ENCODE data around the gene BICDL2.
"Not testable (repeated sequence)": the region's sequence is repeated elsewhere in the genome, so short reads cannot be mapped to it uniquely, and the experiment has no call there.

The BICDL2 gene, protein sequence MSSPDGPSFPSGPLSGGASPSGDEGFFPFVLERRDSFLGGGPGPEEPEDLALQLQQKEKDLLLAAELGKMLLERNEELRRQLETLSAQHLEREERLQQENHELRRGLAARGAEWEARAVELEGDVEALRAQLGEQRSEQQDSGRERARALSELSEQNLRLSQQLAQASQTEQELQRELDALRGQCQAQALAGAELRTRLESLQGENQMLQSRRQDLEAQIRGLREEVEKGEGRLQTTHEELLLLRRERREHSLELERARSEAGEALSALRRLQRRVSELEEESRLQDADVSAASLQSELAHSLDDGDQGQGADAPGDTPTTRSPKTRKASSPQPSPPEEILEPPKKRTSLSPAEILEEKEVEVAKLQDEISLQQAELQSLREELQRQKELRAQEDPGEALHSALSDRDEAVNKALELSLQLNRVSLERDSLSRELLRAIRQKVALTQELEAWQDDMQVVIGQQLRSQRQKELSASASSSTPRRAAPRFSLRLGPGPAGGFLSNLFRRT

DNA sequence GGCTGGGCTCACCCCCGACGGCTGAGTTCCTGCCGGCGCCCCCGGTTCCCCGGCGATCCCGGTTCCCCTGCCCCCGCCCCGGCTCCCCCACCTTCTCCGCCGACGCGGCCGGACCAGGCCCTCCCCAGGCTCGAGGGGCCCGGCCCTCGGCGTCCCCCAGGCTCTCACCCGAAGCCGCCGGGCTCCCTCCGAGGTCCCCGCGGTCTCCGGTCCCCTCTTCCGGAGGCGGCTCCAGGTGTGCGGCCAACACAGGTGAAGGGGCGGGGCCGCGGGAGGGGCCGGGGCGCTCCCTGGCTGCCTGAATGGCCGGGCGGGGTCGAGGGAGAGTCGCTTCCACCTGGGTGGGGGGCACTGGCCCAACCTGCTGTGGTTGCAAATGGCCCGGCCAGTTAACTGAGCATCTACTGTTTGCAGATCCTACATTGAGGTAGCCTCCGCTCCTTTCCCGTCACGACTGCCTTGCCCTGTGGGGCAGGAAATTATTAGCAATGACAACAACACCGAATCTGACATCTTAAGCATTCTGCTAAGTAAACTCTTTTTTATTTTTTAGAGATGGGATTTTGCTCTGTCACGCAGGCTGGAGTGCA lies at the start of gene BICDL2:
Gene BICDL2, minus strand, starts transcription at position 219 of the 590 bp plus-strand sequence. CDS start 1,448 bp downstream, outside the sequence.
- Histone ChIP-seq H3K4me3 (ENCODE audit: low read length) (no peak within 1 kb of the TSS), H3K27me3 (replicated peaks; ENCODE audit: control insufficient read depth, insufficient read depth, low read length) (peaks cover 64% of the 10 kb centered on the region), H3K9ac (ENCODE audit: low read length) (no peak within 1 kb of the TSS), H3K4me1 (ENCODE audit: control insufficient read depth, insufficient read depth, low read length) (no peaks in the 10 kb centered on the region), H3K9me3 (ENCODE audit: control insufficient read depth, low read length) (no peaks in the 10 kb centered on the region), H3K36me3 (ENCODE audit: control insufficient read depth, insufficient read depth, low read length, severe bottlenecking) (no peaks in the 10 kb centered on the region)
- no peak for DNase-seq (ENCODE audit: low read depth)

DNA sequence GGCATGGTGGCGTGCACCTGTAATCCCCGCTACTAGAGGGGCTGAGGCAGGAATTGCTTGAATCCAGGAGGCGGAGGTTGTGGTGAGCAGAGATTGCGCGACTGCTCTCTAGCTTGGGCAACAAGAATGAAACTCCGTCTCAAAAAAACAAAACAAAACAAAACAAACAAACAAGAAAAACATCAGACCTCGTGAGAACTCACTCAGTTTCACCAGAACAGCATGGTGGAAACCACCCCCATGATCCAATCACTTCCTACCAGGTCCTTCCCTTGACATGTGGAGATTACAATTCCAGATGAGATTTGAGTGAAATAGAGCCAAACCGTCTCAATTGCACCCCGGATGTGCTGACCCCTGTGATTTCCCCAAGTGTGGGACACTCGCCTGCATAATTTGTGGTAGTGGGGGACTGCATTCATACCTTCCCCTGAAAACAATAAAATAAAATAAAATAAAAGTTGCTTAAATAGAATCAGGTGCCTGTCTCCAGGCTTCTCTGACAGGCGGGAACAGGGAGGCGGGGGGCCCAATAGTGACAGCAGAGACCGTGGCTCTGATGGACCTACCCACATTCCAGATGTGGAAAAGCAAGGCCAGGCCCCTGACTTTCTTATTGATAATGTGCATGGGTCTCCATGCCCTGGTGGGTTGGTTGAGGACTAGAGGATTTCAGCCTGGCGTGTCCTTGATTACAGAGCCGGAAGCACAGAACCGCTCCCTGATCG lies 49.3 kb upstream of the BICDL2 start:
- Histone ChIP-seq H3K4me1 (ENCODE audit: control insufficient read depth, insufficient read depth, low read length) (no peaks in the 10 kb centered on the region), H3K9me3 (ENCODE audit: control insufficient read depth, low read length) (no peaks in the 10 kb centered on the region), H3K9ac (ENCODE audit: low read length) (no peak overlapping the region)

DNA sequence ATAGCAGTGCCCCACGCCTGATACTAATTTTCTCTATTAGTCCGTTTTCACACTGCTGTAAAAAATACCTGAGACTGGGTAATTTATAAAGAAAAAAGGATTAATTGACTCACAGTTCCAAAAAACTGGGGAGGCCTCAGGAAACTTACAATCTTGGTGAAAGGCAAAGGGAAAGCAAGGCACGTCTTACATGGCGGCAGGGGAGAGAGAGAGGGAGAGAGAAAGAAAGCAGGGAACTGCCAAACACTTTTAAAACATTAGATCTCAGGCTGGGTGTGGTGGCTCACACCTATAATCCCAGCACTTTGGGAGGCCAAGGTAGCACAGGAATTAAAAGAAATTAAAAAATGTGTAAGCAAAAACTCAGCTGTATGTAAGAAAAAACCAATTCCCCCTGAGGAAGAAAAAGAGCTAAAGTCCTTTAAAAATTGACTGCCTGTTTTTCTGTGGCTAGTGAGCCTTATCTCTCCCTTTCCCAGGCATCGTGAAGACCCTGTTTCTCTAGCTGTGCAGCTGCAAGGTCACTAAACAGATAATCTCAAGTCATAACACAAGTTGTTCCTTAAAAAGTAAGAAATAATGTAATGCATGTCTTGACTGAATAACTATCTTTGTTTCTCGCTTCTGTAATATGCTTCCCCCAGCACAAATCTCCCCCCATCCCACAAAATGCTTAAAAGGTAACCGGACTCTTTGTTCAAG lies 48.4 kb upstream of the BICDL2 start:
- H3K9ac ChIP-seq (ENCODE audit: low read length) = no peak overlapping the region
- H3K4me1 ChIP-seq (ENCODE audit: control insufficient read depth, insufficient read depth, low read length) = no peaks in the 10 kb centered on the region
- no peaks in the 10 kb centered on the region for H3K9me3 ChIP-seq (ENCODE audit: control insufficient read depth, low read length)
- peaks cover 26% of the 10 kb centered on the region for H3K27me3 ChIP-seq (replicated peaks; ENCODE audit: control insufficient read depth, insufficient read depth, low read length)
- H3K4me3 ChIP-seq (ENCODE audit: low read length) = no peak overlapping the region
- H3K36me3 ChIP-seq (ENCODE audit: control insufficient read depth, insufficient read depth, low read length, severe bottlenecking) = no peaks in the 10 kb centered on the region
- DNase-seq (ENCODE audit: low read depth) = no peak

More for the DNA sequence above, 49.3 kb upstream of the BICDL2 start:
- no peak overlapping the region for H3K4me3 ChIP-seq (ENCODE audit: low read length)
- no peaks in the 10 kb centered on the region for H3K36me3 ChIP-seq (ENCODE audit: control insufficient read depth, insufficient read depth, low read length, severe bottlenecking)
- DNase-seq (ENCODE audit: low read depth) = no peak
- H3K27me3 ChIP-seq (replicated peaks; ENCODE audit: control insufficient read depth, insufficient read depth, low read length) = peaks cover 21% of the 10 kb centered on the region

DNA sequence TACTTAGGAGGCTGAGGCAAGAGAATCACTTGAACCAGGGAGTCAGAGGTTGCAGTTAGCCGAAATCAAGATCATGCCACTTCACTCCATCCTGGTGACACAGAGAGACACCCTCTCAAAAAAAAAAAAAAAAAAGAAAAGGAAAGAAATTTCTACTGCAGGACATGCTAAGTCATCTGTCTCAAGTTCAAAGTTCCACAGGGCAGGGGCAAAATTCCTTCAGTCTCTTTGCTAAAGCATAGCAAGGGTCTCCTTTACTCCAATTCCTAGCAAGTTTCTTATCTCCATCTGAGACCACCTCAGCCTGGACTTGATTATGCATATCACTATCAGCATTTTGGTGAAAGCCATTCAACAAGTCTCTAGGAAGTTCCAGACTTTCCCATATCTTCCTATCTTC lies 47.7 kb upstream of the BICDL2 start:
- no peak overlapping the region for H3K9ac ChIP-seq (ENCODE audit: low read length)
- no peaks in the 10 kb centered on the region for H3K9me3 ChIP-seq (ENCODE audit: control insufficient read depth, low read length)
- no peak for DNase-seq (ENCODE audit: low read depth)
- H3K4me3 ChIP-seq (ENCODE audit: low read length) = no peak overlapping the region
- H3K4me1 ChIP-seq (ENCODE audit: control insufficient read depth, insufficient read depth, low read length) = no peaks in the 10 kb centered on the region
- H3K27me3 ChIP-seq (replicated peaks; ENCODE audit: control insufficient read depth, insufficient read depth, low read length) = peaks cover 26% of the 10 kb centered on the region
- no peaks in the 10 kb centered on the region for H3K36me3 ChIP-seq (ENCODE audit: control insufficient read depth, insufficient read depth, low read length, severe bottlenecking)

DNA sequence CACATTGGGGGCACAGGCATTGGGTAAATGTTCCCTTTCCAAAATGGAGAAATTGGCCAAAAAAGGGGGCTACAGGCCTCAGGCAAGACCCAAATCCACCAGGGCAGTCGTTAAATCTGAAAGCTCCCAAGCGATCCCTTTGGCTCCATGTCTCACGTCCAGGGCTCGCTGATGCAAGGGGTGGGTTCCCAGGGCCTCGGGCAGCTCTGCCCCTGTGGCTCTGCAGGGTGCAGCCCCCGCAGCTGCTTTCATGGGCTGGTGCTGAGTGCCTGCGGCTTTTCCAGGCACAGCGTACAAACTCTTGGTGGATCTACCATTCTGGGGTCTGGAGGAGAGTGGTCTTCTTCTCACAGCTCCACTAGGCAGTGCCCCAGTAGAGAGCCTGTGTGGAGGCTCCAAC lies 46.7 kb upstream of the BICDL2 start:
- H3K9ac ChIP-seq (ENCODE audit: low read length); H3K9me3 ChIP-seq (ENCODE audit: control insufficient read depth, low read length); DNase-seq (ENCODE audit: low read depth); H3K36me3 ChIP-seq (ENCODE audit: control insufficient read depth, insufficient read depth, low read length, severe bottlenecking); H3K4me3 ChIP-seq (ENCODE audit: low read length); H3K4me1 ChIP-seq (ENCODE audit: control insufficient read depth, insufficient read depth, low read length): not testable (repeated sequence)
- H3K27me3 ChIP-seq (replicated peaks; ENCODE audit: control insufficient read depth, insufficient read depth, low read length) = peaks cover 24% of the 10 kb centered on the region

DNA sequence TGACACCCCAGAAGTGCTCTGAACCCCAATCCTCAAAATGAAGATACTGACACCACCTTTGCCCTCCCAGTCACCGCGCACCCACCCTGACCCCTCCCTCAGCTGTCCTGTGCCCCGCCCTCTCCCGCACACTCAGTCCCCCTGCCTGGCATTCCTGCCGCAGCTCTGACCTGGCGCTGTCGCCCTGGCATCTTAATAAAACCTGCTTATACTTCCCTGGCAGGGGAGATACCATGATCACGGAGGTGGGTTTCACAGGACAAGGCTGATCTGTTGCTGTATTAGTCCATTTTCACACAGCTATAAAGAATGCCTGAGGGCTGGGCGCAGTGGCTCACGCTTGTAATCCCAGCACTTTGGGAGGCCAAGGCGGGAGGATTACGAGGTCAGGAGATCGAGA lies 45.2 kb upstream of the BICDL2 start:
- peaks cover 15% of the 10 kb centered on the region for H3K27me3 ChIP-seq (replicated peaks; ENCODE audit: control insufficient read depth, insufficient read depth, low read length)
- H3K4me3 ChIP-seq (ENCODE audit: low read length); H3K4me1 ChIP-seq (ENCODE audit: control insufficient read depth, insufficient read depth, low read length): not testable (repeated sequence)

DNA sequence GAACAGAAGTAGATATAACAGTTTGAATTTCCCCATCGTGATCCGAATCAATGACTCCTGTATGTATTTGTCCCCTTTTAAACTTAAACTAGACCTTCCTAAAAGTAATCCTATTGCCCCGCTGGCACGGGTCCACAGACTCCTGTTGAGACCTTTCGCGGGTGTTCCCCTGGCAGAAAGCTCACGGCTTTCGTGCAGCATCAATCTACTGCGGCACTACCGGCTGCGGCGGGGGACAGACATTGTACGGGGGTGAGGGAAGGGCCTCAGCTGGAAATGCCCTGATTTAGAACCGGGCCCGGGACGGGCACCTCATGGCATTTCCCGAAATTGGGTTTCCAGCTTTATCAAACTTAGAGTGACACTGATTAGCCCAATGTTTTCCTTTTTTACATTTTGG lies 43.3 kb upstream of the BICDL2 start:
- no peak for DNase-seq (ENCODE audit: low read depth)
- Histone ChIP-seq H3K4me1 (ENCODE audit: control insufficient read depth, insufficient read depth, low read length) (no peaks in the 10 kb centered on the region), H3K27me3 (replicated peaks; ENCODE audit: control insufficient read depth, insufficient read depth, low read length) (peaks cover 24% of the 10 kb centered on the region), H3K36me3 (ENCODE audit: control insufficient read depth, insufficient read depth, low read length, severe bottlenecking) (no peaks in the 10 kb centered on the region), H3K4me3 (ENCODE audit: low read length) (no peak overlapping the region), H3K9ac (ENCODE audit: low read length) (no peak overlapping the region), H3K9me3 (ENCODE audit: control insufficient read depth, low read length) (no peaks in the 10 kb centered on the region)

More for the DNA sequence above, 45.2 kb upstream of the BICDL2 start:
- H3K36me3 ChIP-seq (ENCODE audit: control insufficient read depth, insufficient read depth, low read length, severe bottlenecking); H3K9me3 ChIP-seq (ENCODE audit: control insufficient read depth, low read length); H3K9ac ChIP-seq (ENCODE audit: low read length); DNase-seq (ENCODE audit: low read depth): not testable (repeated sequence)

DNA sequence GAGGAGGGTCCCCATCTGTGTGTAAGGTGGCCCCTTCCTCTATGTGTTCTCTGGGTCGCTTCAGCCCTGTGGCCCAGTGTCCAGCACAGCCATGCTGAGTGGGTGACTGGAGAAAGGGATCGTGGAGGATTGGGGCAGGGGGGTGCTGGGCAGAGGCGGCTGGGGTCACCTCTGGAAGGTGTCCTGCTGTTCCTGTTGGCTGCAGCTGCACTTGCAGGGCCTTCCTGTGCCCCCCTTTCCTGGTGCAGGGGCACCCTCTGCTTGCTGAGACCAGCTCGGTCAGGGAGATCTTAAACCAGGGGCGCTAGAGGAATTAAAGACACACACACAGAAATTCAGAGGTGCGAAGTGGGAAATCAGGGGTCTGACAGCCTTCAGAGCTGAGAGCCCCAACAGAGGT lies 39.8 kb upstream of the BICDL2 start:
- no peak for DNase-seq (ENCODE audit: low read depth)
- H3K9ac ChIP-seq (ENCODE audit: low read length) = no peak overlapping the region
- no peak overlapping the region for H3K4me3 ChIP-seq (ENCODE audit: low read length)
- H3K4me1 ChIP-seq (ENCODE audit: control insufficient read depth, insufficient read depth, low read length) = no peaks in the 10 kb centered on the region
- no peaks in the 10 kb centered on the region for H3K9me3 ChIP-seq (ENCODE audit: control insufficient read depth, low read length)
- peaks cover 33% of the 10 kb centered on the region for H3K27me3 ChIP-seq (replicated peaks; ENCODE audit: control insufficient read depth, insufficient read depth, low read length)
- no peaks in the 10 kb centered on the region for H3K36me3 ChIP-seq (ENCODE audit: control insufficient read depth, insufficient read depth, low read length, severe bottlenecking)

DNA sequence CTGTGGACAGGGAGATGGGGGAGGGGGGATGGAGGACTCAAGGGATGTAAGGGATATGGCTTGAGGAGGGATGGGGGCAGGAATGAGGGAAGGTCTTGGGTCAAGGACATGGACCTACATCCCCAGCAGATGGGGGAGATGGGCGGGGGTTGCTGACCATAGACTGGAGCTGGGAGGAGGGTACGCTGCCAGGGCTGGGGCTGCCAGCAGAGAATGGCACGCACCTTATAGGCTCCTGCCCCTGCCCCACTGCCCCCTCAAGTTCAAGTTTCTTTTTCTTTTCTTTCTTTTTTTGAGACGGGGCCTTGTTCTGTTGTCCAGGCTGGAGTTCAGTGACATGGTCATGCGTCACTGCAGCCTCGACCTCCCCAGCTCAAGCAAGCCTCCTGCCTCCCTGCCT lies 39.2 kb upstream of the BICDL2 start:
- H3K9ac ChIP-seq (ENCODE audit: low read length); H3K4me1 ChIP-seq (ENCODE audit: control insufficient read depth, insufficient read depth, low read length); DNase-seq (ENCODE audit: low read depth); H3K9me3 ChIP-seq (ENCODE audit: control insufficient read depth, low read length); H3K36me3 ChIP-seq (ENCODE audit: control insufficient read depth, insufficient read depth, low read length, severe bottlenecking); H3K4me3 ChIP-seq (ENCODE audit: low read length): not testable (repeated sequence)
- peaks cover 36% of the 10 kb centered on the region for H3K27me3 ChIP-seq (replicated peaks; ENCODE audit: control insufficient read depth, insufficient read depth, low read length)

DNA sequence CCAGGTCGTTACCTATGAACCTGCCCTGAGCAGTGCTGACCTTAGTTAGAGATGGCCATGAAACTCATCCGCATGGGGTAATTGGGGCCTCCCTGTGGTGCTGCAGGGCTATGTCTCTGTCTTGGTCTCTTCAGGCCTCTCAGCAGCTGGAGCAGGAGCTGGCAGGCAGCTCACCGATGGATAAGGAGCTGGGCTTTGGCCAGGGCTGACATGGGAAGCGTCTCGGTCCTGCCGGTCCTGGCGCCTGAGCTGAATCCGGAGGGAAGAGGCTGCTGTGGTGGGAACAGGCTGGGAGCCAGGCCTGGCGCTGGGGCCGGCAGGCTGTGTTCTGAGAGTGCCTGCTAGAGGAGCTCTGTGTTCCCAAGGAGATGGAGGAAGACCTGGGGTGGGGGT lies 38.8 kb upstream of the BICDL2 start:
- peaks cover 31% of the 10 kb centered on the region for H3K27me3 ChIP-seq (replicated peaks; ENCODE audit: control insufficient read depth, insufficient read depth, low read length)
- DNase-seq (ENCODE audit: low read depth) = no peak

More for the DNA sequence above, 38.8 kb upstream of the BICDL2 start:
- Histone ChIP-seq H3K4me1 (ENCODE audit: control insufficient read depth, insufficient read depth, low read length) (no peaks in the 10 kb centered on the region), H3K9ac (ENCODE audit: low read length) (no peak overlapping the region), H3K4me3 (ENCODE audit: low read length) (no peak overlapping the region), H3K36me3 (ENCODE audit: control insufficient read depth, insufficient read depth, low read length, severe bottlenecking) (no peaks in the 10 kb centered on the region), H3K9me3 (ENCODE audit: control insufficient read depth, low read length) (no peaks in the 10 kb centered on the region)

Data from adipocyte (in vitro differentiated cells).